ENCODE results near the gene OR10AD1. TPM values are rescaled to one million over a fixed set of nuclear protein-coding genes. Genes with fewer than 3 reads are reported as not detected.
A peak's percentile ranks its signal among the peaks of the same experiment; 100 is the strongest.

OR10AD1 gene
- total and polyA plus RNA-seq, 9 of the 15 experiments (the other 6 are each of a cell fraction or from before 2014, with no cell fraction given), result not detected

GRCh38 chr12:48197971-48198671, 5.0 kb downstream of the OR10AD1 start (continued):
- TF ChIP-seq ATF4 (CRISPR knock-in tag; IDR thresholded peaks at IDR 0.05), result no peak
- no peak for TF ChIP-seq GATAD2B (IDR thresholded peaks at IDR 0.05; ENCODE audit: borderline replicate concordance)
- no peak for TF ChIP-seq ZFP91 (CRISPR knock-in tag; IDR thresholded peaks at IDR 0.05)
- TF ChIP-seq ZNF764 (CRISPR knock-in tag; IDR thresholded peaks at IDR 0.05; ENCODE audit: low read depth), result no peak
- no peak for TF ChIP-seq FOXJ2 (tag; IDR thresholded peaks at IDR 0.05)
- TF ChIP-seq SAFB2 (IDR thresholded peaks at IDR 0.05; ENCODE audit: borderline replicate concordance, low read depth, low read length, severe bottlenecking), result no peak
- TF ChIP-seq POLR2AphosphoS2 (IDR thresholded peaks at IDR 0.05; ENCODE audit: low read length), result no peak; the same call in 1 of the 2 replicates
- no peak for TF ChIP-seq PTBP1 (IDR thresholded peaks at IDR 0.05; ENCODE audit: low read depth, low read length)
- TF ChIP-seq KDM4B (IDR thresholded peaks at IDR 0.05; ENCODE audit: borderline replicate concordance in 2 of 2, low read depth in 1 of 2), result no peak
- TF ChIP-seq FOSL1 (tag; conservative IDR thresholded peaks at IDR 0.05), result no peak; the same call in 1 of the 2 replicates
- TF ChIP-seq GTF2A2 (tag; IDR thresholded peaks at IDR 0.05), result 0 out of 2 replicates have a peak, but pooled peaks have one; percentile 25
- TF ChIP-seq ZFP30 (CRISPR knock-in tag; IDR thresholded peaks at IDR 0.05; ENCODE audit: borderline replicate concordance), result no peak
- TF ChIP-seq ZNF79 (CRISPR knock-in tag; IDR thresholded peaks at IDR 0.05; ENCODE audit: low read depth), result no peak
- TF ChIP-seq CBX8 (IDR thresholded peaks at IDR 0.05; ENCODE audit: borderline replicate concordance, extremely low read depth, low read depth, low read length, poor library complexity, severe bottlenecking), result no peak
- TF ChIP-seq ZNF431 (CRISPR knock-in tag; IDR thresholded peaks at IDR 0.05), result no peak
- no peak for TF ChIP-seq HDGF (IDR thresholded peaks at IDR 0.05)
- TF ChIP-seq HMG20B (CRISPR knock-in tag; IDR thresholded peaks at IDR 0.05), result no peak
- TF ChIP-seq ZBTB49 (CRISPR knock-in tag; IDR thresholded peaks at IDR 0.05; ENCODE audit: borderline replicate concordance), result peak; percentile 74; the same call in 1 of the 2 replicates
- TF ChIP-seq NONO (IDR thresholded peaks at IDR 0.05; ENCODE audit: low read depth in 2 of 2, low read length in 1 of 2), result 0 out of 4 replicates have a peak, but pooled peaks of 1 of the 2 experiments have one; percentile 25
- TF ChIP-seq ZNF780A (CRISPR knock-in tag; IDR thresholded peaks at IDR 0.05), result no peak
- TF ChIP-seq ZC3H4 (CRISPR knock-in tag; IDR thresholded peaks at IDR 0.05; ENCODE audit: borderline replicate concordance), result 0 out of 2 replicates have a peak, but pooled peaks have one; percentile 86
- no peak for TF ChIP-seq PCBP1 (IDR thresholded peaks at IDR 0.05; ENCODE audit: low read depth, low read length, poor library complexity, severe bottlenecking)
- no peak; the same call in 1 of the 2 replicates for TF ChIP-seq ZNF263 (CRISPR knock-in tag; IDR thresholded peaks at IDR 0.05; ENCODE audit: borderline replicate concordance)

Data from K562 (cell line).